ENCODE data around the gene HOXA4.

GRCh38 chr7:27168265-27168947 is 37.8 kb upstream of the HOXA4 start:
- TF ChIP-seq CTCF (conservative IDR thresholded peaks at IDR 0.05; ENCODE audit: low read depth, low read length) (peak; percentile 36; the same call in 1 of the 2 replicates), EZH2 (IDR thresholded peaks at IDR 0.05; ENCODE audit: low read length, unreplicated experiment) (no peak)
